Kidney (tissue), 14 donors: ENCODE results near the gene TIAM2. TPM values are rescaled to one million over a fixed set of nuclear protein-coding genes. Genes with fewer than 3 reads are reported as not detected.

Experiments used
- DNase-seq, 5 donors: peaks; one replicate each; pipeline ENCODE4 v3.0.0-alpha.2; 2013 to 2020
- FAIRE-seq: peaks from 2 replicates; lab custom pipeline; 2012; peaks lifted over from hg19 to GRCh38; lab: Jason Lieb, UNC
- H3K27ac ChIP-seq, 2 donors: one replicate each; pipeline ENCODE4 v1.7.0; 2013; ENCODE audit warnings: low read depth in 2 of 2, low read length in 2 of 2, inconsistent platforms in 1 of 2
- H3K27me3 ChIP-seq: one replicate; pipeline ENCODE4 v1.7.1; 2013; ENCODE audit warnings: low read length, inconsistent platforms; ENCODE audit not compliant: control insufficient read depth, insufficient read depth
- H3K36me3 ChIP-seq, 3 donors: one replicate each; pipeline versions ENCODE4 v1.7.0 to v1.7.1; 2013; ENCODE audit warnings: low read length in 3 of 3, control low read depth in 1 of 3, inconsistent platforms in 1 of 3; ENCODE audit not compliant: insufficient read depth in 3 of 3, control insufficient read depth in 2 of 3
- H3K4me1 ChIP-seq, 3 donors: one replicate each; pipeline versions ENCODE4 v1.7.0 to v1.7.1; 2013; ENCODE audit warnings: low read length in 3 of 3, inconsistent platforms in 1 of 3, low read depth in 1 of 3; ENCODE audit not compliant: control insufficient read depth in 2 of 3, insufficient read depth in 2 of 3
- H3K4me3 ChIP-seq, 3 donors: one replicate each; pipeline versions ENCODE4 v1.7.0 to v1.8.1; 2013; ENCODE audit warnings: low read length in 3 of 3, control low read depth in 1 of 3, inconsistent platforms in 1 of 3
- H3K9ac ChIP-seq, 3 donors: one replicate each; pipeline versions ENCODE4 v1.7.0 to v1.7.1; 2013; ENCODE audit warnings: low read length in 3 of 3, control low read depth in 1 of 3, inconsistent platforms in 1 of 3
- H3K9me3 ChIP-seq, 3 donors: one replicate each; pipeline versions ENCODE4 v1.7.0 to v1.7.1; 2013; ENCODE audit warnings: low read length in 3 of 3, control low read depth in 1 of 3, inconsistent platforms in 1 of 3; ENCODE audit not compliant: control insufficient read depth in 2 of 3, insufficient read depth in 1 of 3
- CTCF ChIP-seq: IDR thresholded peaks from 3 replicates; pipeline ENCODE4 v1.5.1; 2012; ENCODE audit warnings: mild to moderate bottlenecking, moderate library complexity, borderline replicate concordance; ENCODE audit not compliant: insufficient read depth; ENCODE audit errors: extremely low read depth
- intact Hi-C: fragments of 100-400 bp; cut with DNase I; formaldehyde crosslinking; loops from one replicate; pipeline ENCODE4 v1.11.1; 2022
- polyA plus RNA-seq: library from polyadenylated mRNA; stranded (reverse); fragments of 350-450 nt; fragmentation: Illumina TruSeq; extraction: RNeasy Lipid Tissue Mini Kit (QIAGEN cat#74804); gene quantifications from one replicate; pipeline ENCODE4 v1.2.3, GENCODE V29; 2014; ENCODE audit warnings: low read depth, low replicate concordance; ENCODE audit not compliant: insufficient read depth
- total RNA-seq: library from RNA; stranded (reverse); fragmentation: NEBNext Ultra II Directional; extraction: Animal tissue kit (Norgen Biotek cat#: 25700); gene quantifications from one replicate; pipeline ENCODE4 v1.2.1, GENCODE V29; 2021
- donor health status: control.
- donor health status: control.
- donor health status: control.
- donor health status: control.
- donor health status: control.
- donor health status: DM: yes; HTN: yes; CAD: no.
- donor health status: Normal renal cell carcinoma (clear cell type).

TIAM2 gene
- total and polyA plus RNA-seq, 2 donors from 2014 or later, result 6.8 to 7.6 TPM

DNA sequence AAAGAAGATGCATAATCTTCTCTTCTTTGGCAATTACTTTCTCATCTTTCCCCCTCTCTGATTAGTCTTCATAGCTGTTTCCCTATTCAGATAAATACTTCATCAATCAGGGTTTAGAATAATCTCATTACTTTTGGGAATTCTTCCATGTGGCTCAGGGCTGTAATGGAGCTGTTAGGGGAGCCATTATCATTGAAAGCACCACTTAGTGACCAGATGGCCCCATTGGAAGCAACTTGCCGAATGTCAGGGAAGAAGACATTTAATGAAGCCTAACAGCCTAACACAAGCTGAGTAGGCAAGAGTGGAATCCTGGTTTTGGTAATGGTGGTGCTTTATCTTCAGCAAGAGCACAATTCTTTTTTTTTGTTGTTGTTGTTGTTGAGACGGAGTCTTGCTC, 45.0 kb downstream of the TIAM2 start:
- no peaks in the 10 kb centered on the region for H3K36me3 ChIP-seq
- DNase-seq (no peak), FAIRE-seq (no peak)
- no peaks in the 10 kb centered on the region for H3K27me3 ChIP-seq
- H3K27ac ChIP-seq, result no peak overlapping the region
- TF ChIP-seq CTCF, result no peak
- H3K9ac ChIP-seq, result no peak overlapping the region
- H3K4me3 ChIP-seq, result no peak overlapping the region
- H3K9me3 ChIP-seq, result no peaks in the 10 kb centered on the region
- H3K4me1 ChIP-seq, result no peaks in the 10 kb centered on the region
- intact Hi-C loops, result no loop called here

DNA sequence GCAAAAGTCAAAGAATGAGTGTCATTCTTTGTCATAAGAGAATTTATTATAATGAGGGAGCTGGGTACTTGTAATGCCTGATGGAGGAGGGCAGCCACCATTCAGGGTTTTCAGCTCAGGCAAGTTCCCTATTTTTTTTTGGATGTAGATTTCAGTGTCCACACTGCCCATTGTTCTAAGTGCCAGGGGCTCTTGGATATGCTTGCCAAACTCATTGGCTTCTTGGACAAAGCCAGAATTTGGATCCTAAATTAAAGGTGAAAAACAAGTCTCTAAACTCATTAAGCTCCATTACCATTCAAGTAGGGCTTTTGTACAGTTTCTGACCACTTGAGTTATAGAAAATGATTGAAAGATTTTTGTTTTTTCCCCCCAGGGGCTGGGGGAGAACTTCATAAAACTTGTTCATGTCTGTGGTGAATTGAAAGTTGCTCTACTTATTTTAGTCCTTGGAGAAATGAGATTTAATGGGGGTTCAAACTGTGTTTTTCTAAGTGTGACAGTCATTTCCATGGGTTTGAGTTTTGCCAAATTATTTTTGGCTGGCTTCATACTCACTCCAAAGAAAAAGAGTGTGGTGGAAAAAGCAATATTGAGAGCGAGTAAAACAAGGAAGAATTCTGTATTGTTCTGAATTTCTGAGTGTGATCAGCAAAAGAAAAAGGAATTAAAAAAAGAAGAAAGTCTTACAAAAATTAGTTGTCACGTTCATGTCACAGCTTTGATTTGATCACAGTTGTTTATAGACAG, 46.0 kb downstream of the TIAM2 start:
- Histone ChIP-seq H3K27me3 (no peaks in the 10 kb centered on the region), H3K36me3 (no peaks in the 10 kb centered on the region), H3K4me1 (no peaks in the 10 kb centered on the region), H3K9me3 (no peaks in the 10 kb centered on the region), H3K4me3 (no peak overlapping the region), H3K9ac (no peak overlapping the region), H3K27ac (no peak overlapping the region)
- FAIRE-seq (no peak), DNase-seq (no peak)
- intact Hi-C loops, result no loop called here
- TF ChIP-seq CTCF, result no peak

GRCh38 chr6:155041741-155042279, 46.7 kb downstream of the TIAM2 start:
- DNase-seq (peak in 2 of 5 donors; percentile 35 to 63), FAIRE-seq (no peak)
- Histone ChIP-seq H3K36me3 (no peaks in the 10 kb centered on the region), H3K27ac (no peak overlapping the region), H3K4me3 (no peak overlapping the region), H3K27me3 (no peaks in the 10 kb centered on the region), H3K9ac (no peak overlapping the region), H3K9me3 (no peaks in the 10 kb centered on the region), H3K4me1 (no peaks in the 10 kb centered on the region)
- intact Hi-C loops, result no loop called here
- no peak for TF ChIP-seq CTCF
